HCT116 (cell line): ENCODE results near the gene ZBED1.

Experiments used
- CEBPB ChIP-seq: IDR thresholded peaks from 2 replicates; pipeline ENCODE4 v1.6.1; 2012; ENCODE audit warnings: low read depth
- CTCF ChIP-seq, 3 experiments: fragments of 200-600 bp in 1 of 3; sonication (generic) in 1 of 3; IDR thresholded peaks in 2 of 3; conservative IDR thresholded peaks in 1 of 3; 2 replicates each; pipeline ENCODE4 v1.5.1; 2012 to 2017; ENCODE audit warnings: low read depth in 2 of 3, low read length in 2 of 3, antibody characterized with exemption in 1 of 3, borderline replicate concordance in 1 of 3, control low read depth in 1 of 3, mild to moderate bottlenecking in 1 of 3, mixed read lengths in 1 of 3, mixed run types in 1 of 3, moderate library complexity in 1 of 3; ENCODE audit not compliant: insufficient read depth in 1 of 3
- EZH2 ChIP-seq: fragments of 200-600 bp; sonication (generic); IDR thresholded peaks from 2 replicates; pipeline ENCODE4 v1.6.1; 2017; ENCODE audit warnings: antibody characterized with exemption, mixed run types
- EZH2phosphoT487 ChIP-seq: fragments of 200-600 bp; IDR thresholded peaks from 2 replicates; pipeline ENCODE4 v1.6.1; 2018; ENCODE audit warnings: antibody characterized with exemption, borderline replicate concordance
- POLR2A ChIP-seq: IDR thresholded peaks from 2 replicates; pipeline ENCODE4 v1.7.0; 2011; ENCODE audit warnings: borderline replicate concordance; ENCODE audit not compliant: insufficient read depth, insufficient read length; ENCODE audit errors: extremely low read depth
- POLR2AphosphoS5 ChIP-seq: IDR thresholded peaks from 2 replicates; pipeline ENCODE4 v1.6.1; 2011; ENCODE audit warnings: mild to moderate bottlenecking, low read depth, low read length, moderate library complexity
- SIN3A ChIP-seq: IDR thresholded peaks from 2 replicates; pipeline ENCODE4 v1.6.1; 2012; ENCODE audit warnings: low read depth
- ZNF274 ChIP-seq: fragments of 200-500 bp; sonication (Bioruptor generic); IDR thresholded peaks from 2 replicates; pipeline ENCODE4 v1.6.1; 2014; ENCODE audit warnings: mild to moderate bottlenecking, low read depth, low read length, inconsistent platforms
- TF ChIP-seq, protein P1 (sequence below): IDR thresholded peaks from 2 replicates; pipeline ENCODE4 v1.6.1; 2012; ENCODE audit warnings: low read depth
- TF ChIP-seq, protein P2 (sequence below): IDR thresholded peaks from 2 replicates; pipeline ENCODE4 v1.6.1; 2012
- TF ChIP-seq, protein P3 (sequence below): IDR thresholded peaks from 2 replicates; pipeline ENCODE4 v1.6.1; 2011; ENCODE audit warnings: mild to moderate bottlenecking, low read length, moderate library complexity; ENCODE audit not compliant: insufficient replicate concordance; ENCODE audit errors: extremely low read depth
- TF ChIP-seq, protein P4 (sequence below): IDR thresholded peaks from 2 replicates; pipeline ENCODE4 v1.6.1; 2012

DNA sequence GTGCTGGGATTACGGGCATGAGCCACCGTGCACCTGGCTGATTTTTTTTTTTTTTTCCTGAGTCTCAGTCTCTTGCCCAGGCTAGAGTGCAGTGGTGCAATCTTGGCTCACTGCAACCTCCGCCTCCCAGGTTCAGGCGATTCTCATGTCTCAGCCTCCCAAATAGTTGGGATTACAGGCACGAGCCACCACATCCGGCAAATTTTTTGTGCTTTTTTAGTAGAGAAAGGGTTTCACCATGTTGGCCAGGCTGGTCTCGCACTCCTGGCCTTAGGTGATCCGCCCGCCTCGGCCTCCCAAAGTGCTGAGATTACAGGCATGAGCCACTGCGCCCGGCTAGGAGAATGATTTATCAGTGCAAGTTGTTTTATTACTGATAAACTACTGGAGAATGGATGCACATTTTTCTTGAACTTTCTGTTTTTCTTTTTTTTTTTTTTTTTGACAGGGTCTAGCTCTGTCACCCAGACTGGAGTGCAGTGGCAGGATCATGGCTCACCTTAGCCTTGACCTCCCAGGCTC is 39.7 kb upstream of the ZBED1 start:
- TF ChIP-seq POLR2AphosphoS5 = no peak
- no peak for TF ChIP-seq ZNF274
- TF ChIP-seq, protein P1, sequence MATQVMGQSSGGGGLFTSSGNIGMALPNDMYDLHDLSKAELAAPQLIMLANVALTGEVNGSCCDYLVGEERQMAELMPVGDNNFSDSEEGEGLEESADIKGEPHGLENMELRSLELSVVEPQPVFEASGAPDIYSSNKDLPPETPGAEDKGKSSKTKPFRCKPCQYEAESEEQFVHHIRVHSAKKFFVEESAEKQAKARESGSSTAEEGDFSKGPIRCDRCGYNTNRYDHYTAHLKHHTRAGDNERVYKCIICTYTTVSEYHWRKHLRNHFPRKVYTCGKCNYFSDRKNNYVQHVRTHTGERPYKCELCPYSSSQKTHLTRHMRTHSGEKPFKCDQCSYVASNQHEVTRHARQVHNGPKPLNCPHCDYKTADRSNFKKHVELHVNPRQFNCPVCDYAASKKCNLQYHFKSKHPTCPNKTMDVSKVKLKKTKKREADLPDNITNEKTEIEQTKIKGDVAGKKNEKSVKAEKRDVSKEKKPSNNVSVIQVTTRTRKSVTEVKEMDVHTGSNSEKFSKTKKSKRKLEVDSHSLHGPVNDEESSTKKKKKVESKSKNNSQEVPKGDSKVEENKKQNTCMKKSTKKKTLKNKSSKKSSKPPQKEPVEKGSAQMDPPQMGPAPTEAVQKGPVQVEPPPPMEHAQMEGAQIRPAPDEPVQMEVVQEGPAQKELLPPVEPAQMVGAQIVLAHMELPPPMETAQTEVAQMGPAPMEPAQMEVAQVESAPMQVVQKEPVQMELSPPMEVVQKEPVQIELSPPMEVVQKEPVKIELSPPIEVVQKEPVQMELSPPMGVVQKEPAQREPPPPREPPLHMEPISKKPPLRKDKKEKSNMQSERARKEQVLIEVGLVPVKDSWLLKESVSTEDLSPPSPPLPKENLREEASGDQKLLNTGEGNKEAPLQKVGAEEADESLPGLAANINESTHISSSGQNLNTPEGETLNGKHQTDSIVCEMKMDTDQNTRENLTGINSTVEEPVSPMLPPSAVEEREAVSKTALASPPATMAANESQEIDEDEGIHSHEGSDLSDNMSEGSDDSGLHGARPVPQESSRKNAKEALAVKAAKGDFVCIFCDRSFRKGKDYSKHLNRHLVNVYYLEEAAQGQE = no peak
- TF ChIP-seq SIN3A = no peak
- no peak for TF ChIP-seq EZH2phosphoT487
- TF ChIP-seq, protein P2, sequence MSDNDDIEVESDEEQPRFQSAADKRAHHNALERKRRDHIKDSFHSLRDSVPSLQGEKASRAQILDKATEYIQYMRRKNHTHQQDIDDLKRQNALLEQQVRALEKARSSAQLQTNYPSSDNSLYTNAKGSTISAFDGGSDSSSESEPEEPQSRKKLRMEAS = no peak
- TF ChIP-seq POLR2A = no peak
- TF ChIP-seq CTCF (IDR thresholded peaks at IDR 0.05 in 2 of 3, conservative IDR thresholded peaks at IDR 0.05 in 1 of 3; ENCODE audit: borderline replicate concordance in 1 of 3, insufficient read depth in 1 of 3, low read depth in 2 of 3, low read length in 2 of 3) = no peak
- TF ChIP-seq, protein P3, sequence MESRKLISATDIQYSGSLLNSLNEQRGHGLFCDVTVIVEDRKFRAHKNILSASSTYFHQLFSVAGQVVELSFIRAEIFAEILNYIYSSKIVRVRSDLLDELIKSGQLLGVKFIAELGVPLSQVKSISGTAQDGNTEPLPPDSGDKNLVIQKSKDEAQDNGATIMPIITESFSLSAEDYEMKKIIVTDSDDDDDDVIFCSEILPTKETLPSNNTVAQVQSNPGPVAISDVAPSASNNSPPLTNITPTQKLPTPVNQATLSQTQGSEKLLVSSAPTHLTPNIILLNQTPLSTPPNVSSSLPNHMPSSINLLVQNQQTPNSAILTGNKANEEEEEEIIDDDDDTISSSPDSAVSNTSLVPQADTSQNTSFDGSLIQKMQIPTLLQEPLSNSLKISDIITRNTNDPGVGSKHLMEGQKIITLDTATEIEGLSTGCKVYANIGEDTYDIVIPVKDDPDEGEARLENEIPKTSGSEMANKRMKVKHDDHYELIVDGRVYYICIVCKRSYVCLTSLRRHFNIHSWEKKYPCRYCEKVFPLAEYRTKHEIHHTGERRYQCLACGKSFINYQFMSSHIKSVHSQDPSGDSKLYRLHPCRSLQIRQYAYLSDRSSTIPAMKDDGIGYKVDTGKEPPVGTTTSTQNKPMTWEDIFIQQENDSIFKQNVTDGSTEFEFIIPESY = no peak
- no peak for TF ChIP-seq EZH2
- no peak for TF ChIP-seq CEBPB
- TF ChIP-seq, protein P4, sequence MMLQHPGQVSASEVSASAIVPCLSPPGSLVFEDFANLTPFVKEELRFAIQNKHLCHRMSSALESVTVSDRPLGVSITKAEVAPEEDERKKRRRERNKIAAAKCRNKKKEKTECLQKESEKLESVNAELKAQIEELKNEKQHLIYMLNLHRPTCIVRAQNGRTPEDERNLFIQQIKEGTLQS = no peak
